ENCODE results near the gene SORL1. TPM values are rescaled to one million over a fixed set of nuclear protein-coding genes. Genes with fewer than 3 reads are reported as not detected.

The SORL1 gene
- total RNA-seq, 1 experiment from 2014 or later: 6.1 TPM

- H3K9me3 Mint-ChIP-seq (ENCODE audit: low read depth, unreplicated experiment): no peaks in the 10 kb centered on the region
- no TSS peak for BruUV-seq (replicated peaks)
- peaks cover 8% of the 10 kb centered on the region for H3K4me1 Mint-ChIP-seq (ENCODE audit: low read depth, unreplicated experiment)
- TF ChIP-seq CTCF (IDR thresholded peaks at IDR 0.05; ENCODE audit: unreplicated experiment): no peak
- H3K27me3 Mint-ChIP-seq (ENCODE audit: unreplicated experiment): no peaks in the 10 kb centered on the region
- H3K36me3 Mint-ChIP-seq (ENCODE audit: insufficient read depth, unreplicated experiment): no peaks in the 10 kb centered on the region
- no peak overlapping the region for H3K27ac Mint-ChIP-seq (ENCODE audit: unreplicated experiment)
- no peak for DNase-seq
- intact Hi-C loops (cut with micrococcal nuclease; ENCODE audit: unreplicated experiment): no loop called here
- no peak overlapping the region for H3K4me3 Mint-ChIP-seq (ENCODE audit: low read depth, unreplicated experiment)
- CTCF ChIA-PET: no interaction called here
These were observed 33.4 kb upstream of the SORL1 start for GRCh38 chr11:121418625-121419114.

- BruUV-seq (replicated peaks): no TSS peak
- DNase-seq: no peak
- CTCF ChIA-PET: no interaction called here
- H3K9me3 Mint-ChIP-seq (ENCODE audit: low read depth, unreplicated experiment): no peaks in the 10 kb centered on the region
- peaks cover 10% of the 10 kb centered on the region for H3K27me3 Mint-ChIP-seq (ENCODE audit: unreplicated experiment)
- peaks cover 8% of the 10 kb centered on the region for H3K4me1 Mint-ChIP-seq (ENCODE audit: low read depth, unreplicated experiment)
- H3K36me3 Mint-ChIP-seq (ENCODE audit: insufficient read depth, unreplicated experiment): no peaks in the 10 kb centered on the region
- no peak overlapping the region for H3K4me3 Mint-ChIP-seq (ENCODE audit: low read depth, unreplicated experiment)
- no peak for TF ChIP-seq CTCF (IDR thresholded peaks at IDR 0.05; ENCODE audit: unreplicated experiment)
- intact Hi-C loops (cut with micrococcal nuclease; ENCODE audit: unreplicated experiment): no loop called here
- H3K27ac Mint-ChIP-seq (ENCODE audit: unreplicated experiment): no peak overlapping the region
These were observed 32.3 kb upstream of the SORL1 start for GRCh38 chr11:121419836-121420235.

DNA sequence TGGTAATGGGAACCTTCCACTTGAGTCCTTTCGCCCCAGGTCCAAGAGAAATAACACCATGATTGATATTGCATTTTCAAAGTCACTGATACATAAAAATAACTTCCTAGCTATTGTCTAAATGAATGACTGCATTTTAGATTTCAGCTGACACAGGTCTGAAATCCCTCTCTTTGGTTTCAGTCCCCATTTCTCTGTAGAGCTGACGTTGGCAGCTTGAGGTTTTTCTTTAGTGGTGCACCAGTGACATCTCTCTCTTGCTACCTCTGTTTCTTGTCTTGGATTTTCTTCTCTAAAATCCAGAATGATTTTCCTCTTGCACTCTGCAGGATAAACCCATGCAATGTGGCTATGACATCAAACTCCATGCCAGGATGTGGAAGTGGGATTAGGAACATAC, 31.7 kb upstream of the SORL1 start:
- intact Hi-C loops (cut with micrococcal nuclease; ENCODE audit: unreplicated experiment): no loop called here
- DNase-seq: no peak
- no peaks in the 10 kb centered on the region for H3K36me3 Mint-ChIP-seq (ENCODE audit: insufficient read depth, unreplicated experiment)
- no TSS peak for BruUV-seq (replicated peaks)
- H3K4me1 Mint-ChIP-seq (ENCODE audit: low read depth, unreplicated experiment): peaks cover 8% of the 10 kb centered on the region
- no peak for TF ChIP-seq CTCF (IDR thresholded peaks at IDR 0.05; ENCODE audit: unreplicated experiment)
- no peak overlapping the region for H3K27ac Mint-ChIP-seq (ENCODE audit: unreplicated experiment)
- no peaks in the 10 kb centered on the region for H3K9me3 Mint-ChIP-seq (ENCODE audit: low read depth, unreplicated experiment)
- no peak overlapping the region for H3K4me3 Mint-ChIP-seq (ENCODE audit: low read depth, unreplicated experiment)
- CTCF ChIA-PET: no interaction called here
- H3K27me3 Mint-ChIP-seq (ENCODE audit: unreplicated experiment): peaks cover 16% of the 10 kb centered on the region

- CTCF ChIA-PET: no interaction called here
These were observed 30.8 kb upstream of the SORL1 start for GRCh38 chr11:121421149-121421901.

More at GRCh38 chr11:121421149-121421901, 30.8 kb upstream of the SORL1 start:
- intact Hi-C loops (cut with micrococcal nuclease; ENCODE audit: unreplicated experiment): no loop called here
- Mint-ChIP-seq H3K36me3 (ENCODE audit: insufficient read depth, unreplicated experiment) (no peaks in the 10 kb centered on the region), H3K27ac (ENCODE audit: unreplicated experiment) (no peak overlapping the region), H3K4me3 (ENCODE audit: low read depth, unreplicated experiment) (no peak overlapping the region), H3K27me3 (ENCODE audit: unreplicated experiment) (peaks cover 25% of the 10 kb centered on the region), H3K4me1 (ENCODE audit: low read depth, unreplicated experiment) (no peaks in the 10 kb centered on the region), H3K9me3 (ENCODE audit: low read depth, unreplicated experiment) (no peaks in the 10 kb centered on the region)
- no TSS peak for BruUV-seq (replicated peaks)
- DNase-seq: no peak
- TF ChIP-seq CTCF (IDR thresholded peaks at IDR 0.05; ENCODE audit: unreplicated experiment): no peak

Data from Calu3 (cell line).